ENCODE data around the gene SCYL1.

SCYL1 gene

DNA sequence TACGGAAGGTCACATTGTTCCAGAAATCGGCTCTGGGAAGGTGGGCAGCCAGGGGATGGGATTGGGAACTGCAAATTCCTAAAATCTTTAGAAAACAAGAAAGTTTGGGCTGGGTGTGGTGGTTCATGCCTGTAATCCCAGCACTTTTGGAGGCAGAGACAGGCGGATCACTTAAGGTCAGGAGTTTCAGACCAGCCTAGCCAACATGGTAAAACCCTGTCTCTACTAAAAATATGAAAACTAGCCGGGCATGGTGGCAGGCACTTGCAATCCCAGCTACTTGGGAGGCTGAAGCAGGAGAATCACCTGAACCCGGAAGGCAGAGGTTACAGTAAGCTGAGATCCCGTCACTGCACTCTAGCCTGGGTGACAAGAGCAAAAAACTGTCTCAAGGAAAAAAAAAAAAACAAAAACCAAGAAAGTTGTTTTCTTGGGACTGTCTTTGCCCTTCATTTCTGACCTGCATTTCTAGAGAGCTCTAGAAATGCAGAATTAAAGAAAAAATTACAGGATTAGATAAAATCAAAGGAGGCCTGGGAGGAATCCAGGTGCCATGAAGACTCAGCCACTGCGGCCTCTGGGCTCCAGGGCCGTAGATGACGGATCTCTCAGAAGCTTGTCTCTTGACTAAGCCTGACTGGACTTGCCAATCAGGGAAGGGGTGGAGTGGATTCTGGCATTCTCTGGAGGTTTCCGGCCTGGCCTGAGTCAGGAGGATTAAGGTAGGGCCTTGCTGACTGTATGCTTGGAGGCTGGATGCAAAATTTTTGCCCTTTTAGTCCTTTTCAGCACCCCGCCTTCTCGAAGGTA lies 31.3 kb upstream of the SCYL1 start:
- peak; percentile 65 for FAIRE-seq

DNA sequence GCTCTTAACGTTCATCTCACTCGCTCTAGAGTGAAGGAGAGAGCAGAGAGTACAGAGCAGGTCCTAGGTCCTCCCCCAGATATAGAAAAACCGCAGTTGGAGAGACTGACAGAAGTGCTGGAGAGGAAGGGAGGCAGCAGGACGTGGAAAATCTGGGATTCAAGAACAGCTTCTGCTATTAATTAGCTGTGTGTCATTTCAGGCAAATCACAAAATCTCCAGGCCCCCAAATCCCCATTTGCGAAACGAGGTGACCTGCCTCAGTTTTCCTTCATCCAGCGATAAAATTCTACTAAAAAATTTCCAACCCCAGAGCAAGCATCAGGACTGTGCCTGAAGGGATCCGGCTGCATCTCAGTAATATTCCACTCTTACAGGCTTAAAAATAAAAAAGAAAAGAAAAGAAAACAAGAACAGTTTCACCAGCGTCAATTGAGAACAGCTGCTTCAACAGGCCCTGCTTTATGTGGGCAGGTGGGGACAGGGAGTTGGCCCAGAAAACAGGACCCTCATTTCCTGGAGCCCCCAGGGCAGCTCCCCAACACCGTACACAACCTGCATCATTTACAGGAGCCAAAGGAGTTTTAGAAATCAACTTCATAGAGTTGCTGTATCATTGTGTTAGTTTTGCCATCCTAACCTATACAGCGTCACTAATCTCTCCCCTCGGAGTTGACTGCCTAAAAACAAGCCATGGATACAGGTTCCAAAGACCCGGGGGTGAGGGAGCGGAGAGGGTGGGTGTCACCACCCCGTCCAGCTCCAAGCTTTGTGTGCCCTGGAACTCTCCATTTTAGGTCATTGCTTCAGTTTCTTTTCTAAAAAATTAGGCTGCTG lies 28.4 kb upstream of the SCYL1 start:
- no peak for FAIRE-seq

DNA sequence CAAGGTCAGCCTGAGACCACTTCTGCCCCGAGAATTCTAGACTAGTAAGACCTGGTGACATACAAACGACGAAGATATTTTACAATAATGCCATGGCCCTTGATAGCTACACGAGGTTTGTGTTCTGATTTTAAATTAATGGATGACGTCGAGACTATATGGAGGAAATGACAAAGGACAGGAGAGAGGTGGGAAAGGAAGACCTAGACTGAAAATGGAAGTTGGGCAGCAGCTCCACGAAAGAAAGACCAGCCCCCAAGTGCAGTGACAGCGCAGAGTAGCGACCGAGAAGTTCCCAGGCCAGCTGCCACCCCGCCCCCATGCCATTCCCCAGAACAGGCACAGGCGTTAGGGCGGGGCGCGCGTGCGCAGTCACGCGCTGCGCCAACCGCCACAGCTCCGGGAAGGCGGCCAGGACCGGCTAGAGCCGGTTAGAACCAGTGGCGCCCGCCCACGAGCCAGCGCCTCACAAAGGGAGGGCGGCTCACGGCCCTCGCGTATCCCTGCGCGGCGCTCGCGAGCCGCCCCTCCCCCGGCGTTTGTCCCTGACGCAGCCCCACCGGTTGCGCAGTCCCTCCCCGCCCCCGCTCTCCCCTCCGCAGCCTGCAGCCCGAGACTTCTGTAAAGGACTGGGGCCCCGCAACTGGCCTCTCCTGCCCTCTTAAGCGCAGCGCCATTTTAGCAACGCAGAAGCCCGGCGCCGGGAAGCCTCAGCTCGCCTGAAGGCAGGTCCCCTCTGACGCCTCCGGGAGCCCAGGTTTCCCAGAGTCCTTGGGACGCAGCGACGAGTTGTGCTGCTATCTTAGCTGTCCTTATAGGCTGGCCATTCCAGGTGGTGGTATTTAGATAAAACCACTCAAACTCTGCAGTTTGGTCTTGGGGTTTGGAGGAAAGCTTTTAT lies 27.5 kb upstream of the SCYL1 start:
- peak; percentile 73 for FAIRE-seq

GRCh38 chr11:65498042-65498726 lies 26.7 kb upstream of the SCYL1 start:
- FAIRE-seq: no peak

DNA sequence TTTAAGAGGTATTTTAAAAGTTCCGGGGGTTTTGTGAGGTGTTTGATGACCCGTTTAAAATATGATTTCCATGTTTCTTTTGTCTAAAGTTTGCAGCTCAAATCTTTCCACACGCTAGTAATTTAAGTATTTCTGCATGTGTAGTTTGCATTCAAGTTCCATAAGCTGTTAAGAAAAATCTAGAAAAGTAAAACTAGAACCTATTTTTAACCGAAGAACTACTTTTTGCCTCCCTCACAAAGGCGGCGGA lies 26.2 kb upstream of the SCYL1 start:
- FAIRE-seq: peak; percentile 19

- FAIRE-seq: no peak
Measured at GRCh38 chr11:65498977-65499712, 25.7 kb upstream of the SCYL1 start, which contains the start of gene MALAT1. Gene MALAT1 (plus strand): TSS chr11:65499045.

DNA sequence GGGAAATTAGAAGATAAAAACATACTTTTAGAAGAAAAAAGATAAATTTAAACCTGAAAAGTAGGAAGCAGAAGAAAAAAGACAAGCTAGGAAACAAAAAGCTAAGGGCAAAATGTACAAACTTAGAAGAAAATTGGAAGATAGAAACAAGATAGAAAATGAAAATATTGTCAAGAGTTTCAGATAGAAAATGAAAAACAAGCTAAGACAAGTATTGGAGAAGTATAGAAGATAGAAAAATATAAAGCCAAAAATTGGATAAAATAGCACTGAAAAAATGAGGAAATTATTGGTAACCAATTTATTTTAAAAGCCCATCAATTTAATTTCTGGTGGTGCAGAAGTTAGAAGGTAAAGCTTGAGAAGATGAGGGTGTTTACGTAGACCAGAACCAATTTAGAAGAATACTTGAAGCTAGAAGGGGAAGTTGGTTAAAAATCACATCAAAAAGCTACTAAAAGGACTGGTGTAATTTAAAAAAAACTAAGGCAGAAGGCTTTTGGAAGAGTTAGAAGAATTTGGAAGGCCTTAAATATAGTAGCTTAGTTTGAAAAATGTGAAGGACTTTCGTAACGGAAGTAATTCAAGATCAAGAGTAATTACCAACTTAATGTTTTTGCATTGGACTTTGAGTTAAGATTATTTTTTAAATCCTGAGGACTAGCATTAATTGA lies 25.0 kb upstream of the SCYL1 start:
- FAIRE-seq: no peak

- FAIRE-seq: no peak
Measured at GRCh38 chr11:65500387-65501185, 24.3 kb upstream of the SCYL1 start.

DNA sequence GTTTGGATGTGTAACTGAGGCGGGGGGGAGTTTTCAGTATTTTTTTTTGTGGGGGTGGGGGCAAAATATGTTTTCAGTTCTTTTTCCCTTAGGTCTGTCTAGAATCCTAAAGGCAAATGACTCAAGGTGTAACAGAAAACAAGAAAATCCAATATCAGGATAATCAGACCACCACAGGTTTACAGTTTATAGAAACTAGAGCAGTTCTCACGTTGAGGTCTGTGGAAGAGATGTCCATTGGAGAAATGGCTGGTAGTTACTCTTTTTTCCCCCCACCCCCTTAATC lies 23.8 kb upstream of the SCYL1 start:
- no peak for FAIRE-seq

GRCh38 chr11:65501472-65502273 lies 23.2 kb upstream of the SCYL1 start:
- FAIRE-seq: no peak

DNA sequence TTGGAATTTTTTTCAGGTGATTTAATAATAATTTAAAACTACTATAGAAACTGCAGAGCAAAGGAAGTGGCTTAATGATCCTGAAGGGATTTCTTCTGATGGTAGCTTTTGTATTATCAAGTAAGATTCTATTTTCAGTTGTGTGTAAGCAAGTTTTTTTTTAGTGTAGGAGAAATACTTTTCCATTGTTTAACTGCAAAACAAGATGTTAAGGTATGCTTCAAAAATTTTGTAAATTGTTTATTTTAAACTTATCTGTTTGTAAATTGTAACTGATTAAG lies 22.7 kb upstream of the SCYL1 start:
- FAIRE-seq: no peak

DNA sequence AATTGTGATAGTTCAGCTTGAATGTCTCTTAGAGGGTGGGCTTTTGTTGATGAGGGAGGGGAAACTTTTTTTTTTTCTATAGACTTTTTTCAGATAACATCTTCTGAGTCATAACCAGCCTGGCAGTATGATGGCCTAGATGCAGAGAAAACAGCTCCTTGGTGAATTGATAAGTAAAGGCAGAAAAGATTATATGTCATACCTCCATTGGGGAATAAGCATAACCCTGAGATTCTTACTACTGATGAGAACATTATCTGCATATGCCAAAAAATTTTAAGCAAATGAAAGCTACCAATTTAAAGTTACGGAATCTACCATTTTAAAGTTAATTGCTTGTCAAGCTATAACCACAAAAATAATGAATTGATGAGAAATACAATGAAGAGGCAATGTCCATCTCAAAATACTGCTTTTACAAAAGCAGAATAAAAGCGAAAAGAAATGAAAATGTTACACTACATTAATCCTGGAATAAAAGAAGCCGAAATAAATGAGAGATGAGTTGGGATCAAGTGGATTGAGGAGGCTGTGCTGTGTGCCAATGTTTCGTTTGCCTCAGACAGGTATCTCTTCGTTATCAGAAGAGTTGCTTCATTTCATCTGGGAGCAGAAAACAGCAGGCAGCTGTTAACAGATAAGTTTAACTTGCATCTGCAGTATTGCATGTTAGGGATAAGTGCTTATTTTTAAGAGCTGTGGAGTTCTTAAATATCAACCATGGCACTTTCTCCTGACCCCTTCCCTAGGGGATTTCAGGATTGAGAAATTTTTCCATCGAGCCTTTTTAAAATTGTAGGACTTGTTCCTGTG lies 22.1 kb upstream of the SCYL1 start:
- FAIRE-seq: no peak

DNA sequence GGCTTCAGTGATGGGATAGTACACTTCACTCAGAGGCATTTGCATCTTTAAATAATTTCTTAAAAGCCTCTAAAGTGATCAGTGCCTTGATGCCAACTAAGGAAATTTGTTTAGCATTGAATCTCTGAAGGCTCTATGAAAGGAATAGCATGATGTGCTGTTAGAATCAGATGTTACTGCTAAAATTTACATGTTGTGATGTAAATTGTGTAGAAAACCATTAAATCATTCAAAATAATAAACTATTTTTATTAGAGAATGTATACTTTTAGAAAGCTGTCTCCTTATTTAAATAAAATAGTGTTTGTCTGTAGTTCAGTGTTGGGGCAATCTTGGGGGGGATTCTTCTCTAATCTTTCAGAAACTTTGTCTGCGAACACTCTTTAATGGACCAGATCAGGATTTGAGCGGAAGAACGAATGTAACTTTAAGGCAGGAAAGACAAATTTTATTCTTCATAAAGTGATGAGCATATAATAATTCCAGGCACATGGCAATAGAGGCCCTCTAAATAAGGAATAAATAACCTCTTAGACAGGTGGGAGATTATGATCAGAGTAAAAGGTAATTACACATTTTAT lies 21.4 kb upstream of the SCYL1 start:
- no peak for FAIRE-seq

DNA sequence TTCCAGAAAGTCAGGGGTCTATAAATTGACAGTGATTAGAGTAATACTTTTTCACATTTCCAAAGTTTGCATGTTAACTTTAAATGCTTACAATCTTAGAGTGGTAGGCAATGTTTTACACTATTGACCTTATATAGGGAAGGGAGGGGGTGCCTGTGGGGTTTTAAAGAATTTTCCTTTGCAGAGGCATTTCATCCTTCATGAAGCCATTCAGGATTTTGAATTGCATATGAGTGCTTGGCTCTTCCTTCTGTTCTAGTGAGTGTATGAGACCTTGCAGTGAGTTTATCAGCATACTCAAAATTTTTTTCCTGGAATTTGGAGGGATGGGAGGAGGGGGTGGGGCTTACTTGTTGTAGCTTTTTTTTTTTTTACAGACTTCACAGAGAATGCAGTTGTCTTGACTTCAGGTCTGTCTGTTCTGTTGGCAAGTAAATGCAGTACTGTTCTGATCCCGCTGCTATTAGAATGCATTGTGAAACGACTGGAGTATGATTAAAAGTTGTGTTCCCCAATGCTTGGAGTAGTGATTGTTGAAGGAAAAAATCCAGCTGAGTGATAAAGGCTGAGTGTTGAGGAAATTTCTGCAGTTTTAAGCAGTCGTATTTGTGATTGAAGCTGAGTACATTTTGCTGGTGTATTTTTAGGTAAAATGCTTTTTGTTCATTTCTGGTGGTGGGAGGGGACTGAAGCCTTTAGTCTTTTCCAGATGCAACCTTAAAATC lies 20.8 kb upstream of the SCYL1 start:
- FAIRE-seq: no peak

- FAIRE-seq: no peak
Measured at GRCh38 chr11:65504674-65505465, 20.0 kb upstream of the SCYL1 start.

- no peak for FAIRE-seq
Measured at GRCh38 chr11:65505466-65506289, 19.2 kb upstream of the SCYL1 start.
